Neural cell (in vitro differentiated cells): Measurements from ENCODE around the gene ZNF490. TPM values are rescaled to one million over a fixed set of nuclear protein-coding genes. Genes with fewer than 3 reads are reported as not detected.

Experiments used
- H2AFZ ChIP-seq: fragments of 200-600, 300-800 bp; sonication (generic), shearing (Covaris generic); 2 replicates; pipeline ENCODE4 v1.6.0; 2014; ENCODE audit warnings: low read depth, mild to moderate bottlenecking, antibody characterized with exemption, low read length, moderate library complexity
- H3F3A ChIP-seq: fragments of 200-600 bp; shearing (Covaris generic); 2 replicates; pipeline ENCODE4 v1.6.1; 2016; ENCODE audit warnings: mild to moderate bottlenecking, moderate library complexity, mixed read lengths, antibody characterized with exemption, low read length; ENCODE audit not compliant: insufficient read depth, poor library complexity, severe bottlenecking
- H3K27ac ChIP-seq: fragments of 200-600, 300-800 bp; sonication (generic), shearing (Covaris generic); 2 replicates; pipeline ENCODE4 v1.5.1; 2014; ENCODE audit warnings: mild to moderate bottlenecking, low read length, moderate library complexity
- H3K27me3 ChIP-seq: fragments of 300-800, 200-600 bp; sonication (generic), shearing (Covaris generic); 2 replicates; pipeline ENCODE4 v1.6.0; 2014; ENCODE audit warnings: mild to moderate bottlenecking, low read depth, low read length, moderate library complexity; ENCODE audit not compliant: insufficient read depth
- H3K36me3 ChIP-seq: fragments of 300-800, 200-600 bp; sonication (generic), shearing (Covaris generic); 2 replicates; pipeline ENCODE4 v1.5.1; 2014; ENCODE audit warnings: mild to moderate bottlenecking, antibody characterized with exemption, low read length, moderate library complexity; ENCODE audit not compliant: insufficient read depth
- H3K4me2 ChIP-seq: fragments of 300-800, 200-600 bp; sonication (generic), shearing (Covaris generic); 2 replicates; pipeline ENCODE4 v1.6.0; 2014; ENCODE audit warnings: mild to moderate bottlenecking, low read length
- H3K4me3 ChIP-seq: fragments of 300-800, 200-600 bp; sonication (generic), shearing (Covaris generic); 2 replicates; pipeline ENCODE4 v1.5.1; 2014; ENCODE audit warnings: mild to moderate bottlenecking, low read length, moderate library complexity
- H3K79me2 ChIP-seq: fragments of 200-600 bp; shearing (Covaris generic); replicated peaks from 2 replicates; pipeline ENCODE4 v1.6.0; 2014; ENCODE audit warnings: mild to moderate bottlenecking, low read length, moderate library complexity; ENCODE audit not compliant: insufficient read depth
- H3K9ac ChIP-seq: fragments of 300-800, 200-600 bp; sonication (generic), shearing (Covaris generic); 2 replicates; pipeline ENCODE4 v1.6.1; 2016; ENCODE audit warnings: mild to moderate bottlenecking, low read length, mixed read lengths
- H3K9me2 ChIP-seq: fragments of 200-600 bp; shearing (Covaris generic); 2 replicates; pipeline ENCODE4 v1.6.1; 2016; ENCODE audit warnings: mild to moderate bottlenecking, low read length, mixed read lengths; ENCODE audit not compliant: insufficient read depth
- H3K9me3 ChIP-seq: fragments of 200-600, 300-800 bp; sonication (generic), shearing (Covaris generic); 2 replicates; pipeline ENCODE4 v1.6.1; 2016; ENCODE audit warnings: mild to moderate bottlenecking, mixed run types, low read length, moderate library complexity, mixed read lengths
- H4K20me1 ChIP-seq: fragments of 200-600 bp; shearing (Covaris generic); 2 replicates; pipeline ENCODE4 v1.6.1; 2016; ENCODE audit warnings: mild to moderate bottlenecking, mixed run types; ENCODE audit not compliant: insufficient read depth
- EP300 ChIP-seq: fragments of 450-650 bp; conservative IDR thresholded peaks from 2 replicates; pipeline ENCODE4 v1.6.1; 2014; ENCODE audit warnings: antibody characterized with exemption, mild to moderate bottlenecking, moderate library complexity; ENCODE audit not compliant: poor library complexity, severe bottlenecking
- EZH2 ChIP-seq: fragments of 200-600, 300-800 bp; shearing (Covaris generic), sonication (generic); IDR thresholded peaks from 2 replicates; pipeline ENCODE4 v1.6.1; 2014; ENCODE audit warnings: antibody characterized with exemption, low read length, borderline replicate concordance, mild to moderate bottlenecking; ENCODE audit not compliant: insufficient read depth, poor library complexity, severe bottlenecking
- MXI1 ChIP-seq: fragments of 450-650 bp; conservative IDR thresholded peaks from 2 replicates; pipeline ENCODE4 v1.6.1; 2014; ENCODE audit warnings: antibody characterized with exemption, mild to moderate bottlenecking; ENCODE audit not compliant: poor library complexity, severe bottlenecking
- POLR2AphosphoS5 ChIP-seq: IDR thresholded peaks from 2 replicates; pipeline ENCODE4 v1.6.1; 2012
- RAD21 ChIP-seq: fragments of 450-650 bp; conservative IDR thresholded peaks from 2 replicates; pipeline ENCODE4 v1.6.1; 2014; ENCODE audit warnings: antibody characterized with exemption, mild to moderate bottlenecking, moderate library complexity
- SMC3 ChIP-seq: fragments of 450-650 bp; conservative IDR thresholded peaks from 2 replicates; pipeline ENCODE4 v1.6.1; 2014; ENCODE audit warnings: antibody characterized with exemption, mild to moderate bottlenecking, moderate library complexity; ENCODE audit not compliant: poor library complexity
- TAF1 ChIP-seq: IDR thresholded peaks from 2 replicates; pipeline ENCODE4 v1.6.1; 2012; ENCODE audit warnings: low read depth
- polyA plus RNA-seq: library from polyadenylated mRNA; depleted of rRNA; stranded (reverse); fragments of >200 nt; gene quantifications from 2 replicates; pipeline ENCODE4 v1.2.3, GENCODE V29; 2014
- TF ChIP-seq, protein P1 (sequence below): fragments of 450-650 bp; IDR thresholded peaks from 2 replicates; pipeline ENCODE4 v1.5.1; 2014; ENCODE audit warnings: antibody characterized with exemption, mild to moderate bottlenecking, moderate library complexity; ENCODE audit not compliant: poor library complexity, severe bottlenecking
- TF ChIP-seq, protein P2 (sequence below): IDR thresholded peaks from 2 replicates; pipeline ENCODE4 v1.6.1; 2012; ENCODE audit warnings: borderline replicate concordance

Gene ZNF490
- polyA plus RNA-seq, 1 donor from 2014 or later: 6.1 TPM

DNA sequence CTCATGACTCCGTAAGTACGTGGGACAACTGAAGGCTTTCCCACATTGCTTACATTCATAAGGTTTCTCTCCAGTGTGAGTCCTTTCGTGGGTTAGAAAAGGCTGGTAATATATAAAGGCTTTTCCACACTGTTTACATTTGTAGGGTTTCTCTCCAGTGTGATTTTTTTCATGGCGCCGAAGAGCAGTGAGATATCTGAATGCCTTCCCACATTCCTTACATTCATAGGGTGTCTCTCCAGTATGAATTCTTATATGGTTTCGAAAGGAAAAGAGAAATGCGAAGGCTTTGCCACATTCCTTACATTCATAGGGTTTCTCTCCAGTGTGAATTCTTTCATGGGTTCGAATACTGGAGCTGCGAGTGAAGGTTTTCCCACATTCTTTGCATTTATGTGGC, 29.5 kb downstream of the ZNF490 start:
- H3K27me3 ChIP-seq: no peaks in the 10 kb centered on the region
- H3K9me3 ChIP-seq: peaks cover 6% of the 10 kb centered on the region
- no peak overlapping the region for H2AFZ ChIP-seq
- no peaks in the 10 kb centered on the region for H4K20me1 ChIP-seq
- peaks cover 7% of the 10 kb centered on the region for H3K36me3 ChIP-seq
- no peaks in the 10 kb centered on the region for H3K79me2 ChIP-seq
- TF ChIP-seq, protein P1, sequence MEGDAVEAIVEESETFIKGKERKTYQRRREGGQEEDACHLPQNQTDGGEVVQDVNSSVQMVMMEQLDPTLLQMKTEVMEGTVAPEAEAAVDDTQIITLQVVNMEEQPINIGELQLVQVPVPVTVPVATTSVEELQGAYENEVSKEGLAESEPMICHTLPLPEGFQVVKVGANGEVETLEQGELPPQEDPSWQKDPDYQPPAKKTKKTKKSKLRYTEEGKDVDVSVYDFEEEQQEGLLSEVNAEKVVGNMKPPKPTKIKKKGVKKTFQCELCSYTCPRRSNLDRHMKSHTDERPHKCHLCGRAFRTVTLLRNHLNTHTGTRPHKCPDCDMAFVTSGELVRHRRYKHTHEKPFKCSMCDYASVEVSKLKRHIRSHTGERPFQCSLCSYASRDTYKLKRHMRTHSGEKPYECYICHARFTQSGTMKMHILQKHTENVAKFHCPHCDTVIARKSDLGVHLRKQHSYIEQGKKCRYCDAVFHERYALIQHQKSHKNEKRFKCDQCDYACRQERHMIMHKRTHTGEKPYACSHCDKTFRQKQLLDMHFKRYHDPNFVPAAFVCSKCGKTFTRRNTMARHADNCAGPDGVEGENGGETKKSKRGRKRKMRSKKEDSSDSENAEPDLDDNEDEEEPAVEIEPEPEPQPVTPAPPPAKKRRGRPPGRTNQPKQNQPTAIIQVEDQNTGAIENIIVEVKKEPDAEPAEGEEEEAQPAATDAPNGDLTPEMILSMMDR: no peak
- TF ChIP-seq EZH2: no peak
- no peak for TF ChIP-seq SMC3
- TF ChIP-seq MXI1: no peak
- TF ChIP-seq TAF1: no peak
- no peak overlapping the region for H3K4me2 ChIP-seq
- no peaks in the 10 kb centered on the region for H3F3A ChIP-seq
- no peaks in the 10 kb centered on the region for H3K9me2 ChIP-seq
- H3K9ac ChIP-seq: no peak overlapping the region
- no peak overlapping the region for H3K4me3 ChIP-seq
- H3K27ac ChIP-seq: no peak overlapping the region

DNA sequence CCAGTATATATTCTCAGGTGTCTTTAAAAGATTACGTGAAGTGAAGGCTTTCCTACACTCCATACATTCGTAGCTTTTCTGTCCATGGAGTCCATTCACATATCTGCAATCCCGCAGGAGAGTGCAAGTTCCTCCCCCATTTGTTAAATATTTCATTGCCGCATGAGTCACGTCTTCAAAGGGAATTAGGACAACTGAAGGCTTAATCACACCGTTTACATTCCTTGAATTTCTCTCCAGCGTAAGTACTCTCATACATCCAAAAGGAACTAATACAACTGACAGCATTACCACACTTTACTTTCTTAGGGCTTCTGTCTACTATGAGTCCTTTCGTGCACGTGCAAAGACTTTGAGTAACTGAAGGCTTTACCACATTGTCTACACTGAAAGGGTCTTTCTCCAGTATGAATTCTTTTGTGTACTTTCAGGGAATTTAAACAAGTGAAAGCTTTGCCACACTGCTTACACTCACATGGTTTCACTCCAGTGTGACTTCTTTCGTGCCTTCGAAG, 30.4 kb downstream of the ZNF490 start:
- Histone ChIP-seq H3K9me2 (no peaks in the 10 kb centered on the region), H3K27me3 (no peaks in the 10 kb centered on the region), H3K36me3 (peaks cover 13% of the 10 kb centered on the region), H4K20me1 (no peaks in the 10 kb centered on the region), H3K9me3 (peaks cover 6% of the 10 kb centered on the region), H3K4me2 (no peak overlapping the region), H3K4me3 (no peak overlapping the region), H3K79me2 (no peaks in the 10 kb centered on the region), H3F3A (no peaks in the 10 kb centered on the region), H3K27ac (no peak overlapping the region), H2AFZ (no peak overlapping the region), H3K9ac (no peak overlapping the region)
- TF ChIP-seq TAF1 (no peak), MXI1 (no peak), RAD21 (no peak), EP300 (no peak), POLR2AphosphoS5 (no peak), EZH2 (no peak), SMC3 (no peak)
- TF ChIP-seq, protein P1: no peak
- TF ChIP-seq, protein P2, sequence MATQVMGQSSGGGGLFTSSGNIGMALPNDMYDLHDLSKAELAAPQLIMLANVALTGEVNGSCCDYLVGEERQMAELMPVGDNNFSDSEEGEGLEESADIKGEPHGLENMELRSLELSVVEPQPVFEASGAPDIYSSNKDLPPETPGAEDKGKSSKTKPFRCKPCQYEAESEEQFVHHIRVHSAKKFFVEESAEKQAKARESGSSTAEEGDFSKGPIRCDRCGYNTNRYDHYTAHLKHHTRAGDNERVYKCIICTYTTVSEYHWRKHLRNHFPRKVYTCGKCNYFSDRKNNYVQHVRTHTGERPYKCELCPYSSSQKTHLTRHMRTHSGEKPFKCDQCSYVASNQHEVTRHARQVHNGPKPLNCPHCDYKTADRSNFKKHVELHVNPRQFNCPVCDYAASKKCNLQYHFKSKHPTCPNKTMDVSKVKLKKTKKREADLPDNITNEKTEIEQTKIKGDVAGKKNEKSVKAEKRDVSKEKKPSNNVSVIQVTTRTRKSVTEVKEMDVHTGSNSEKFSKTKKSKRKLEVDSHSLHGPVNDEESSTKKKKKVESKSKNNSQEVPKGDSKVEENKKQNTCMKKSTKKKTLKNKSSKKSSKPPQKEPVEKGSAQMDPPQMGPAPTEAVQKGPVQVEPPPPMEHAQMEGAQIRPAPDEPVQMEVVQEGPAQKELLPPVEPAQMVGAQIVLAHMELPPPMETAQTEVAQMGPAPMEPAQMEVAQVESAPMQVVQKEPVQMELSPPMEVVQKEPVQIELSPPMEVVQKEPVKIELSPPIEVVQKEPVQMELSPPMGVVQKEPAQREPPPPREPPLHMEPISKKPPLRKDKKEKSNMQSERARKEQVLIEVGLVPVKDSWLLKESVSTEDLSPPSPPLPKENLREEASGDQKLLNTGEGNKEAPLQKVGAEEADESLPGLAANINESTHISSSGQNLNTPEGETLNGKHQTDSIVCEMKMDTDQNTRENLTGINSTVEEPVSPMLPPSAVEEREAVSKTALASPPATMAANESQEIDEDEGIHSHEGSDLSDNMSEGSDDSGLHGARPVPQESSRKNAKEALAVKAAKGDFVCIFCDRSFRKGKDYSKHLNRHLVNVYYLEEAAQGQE: no peak
